Uterus (tissue), 4 donors: ENCODE data around the gene SPSB2. TPM values are rescaled to one million over a fixed set of nuclear protein-coding genes. Genes with fewer than 3 reads are reported as not detected.
A peak's percentile ranks its signal among the peaks of the same experiment; 100 is the strongest.
"Not testable (repeated sequence)": the region's sequence is repeated elsewhere in the genome, so short reads cannot be mapped to it uniquely, and the experiment has no call there.

Experiments
- DNase-seq, 2 donors: peaks; one replicate each; pipeline ENCODE4 v3.0.0-alpha.2; 2019 to 2020
- H3K27ac ChIP-seq, 2 donors: fragments of 200-600 bp; sonication (generic); 1 replicate in 1 of 2; 2 replicates in 1 of 2; pipeline ENCODE4 v1.5.1; 2016 to 2018
- H3K27me3 ChIP-seq, 2 donors: fragments of 200-600 bp; sonication (generic); one replicate each; pipeline ENCODE4 v1.5.1; 2018 to 2019; ENCODE audit warnings: control low read depth in 1 of 2
- H3K36me3 ChIP-seq, 2 donors: fragments of 200-600 bp; sonication (generic); one replicate each; pipeline ENCODE4 v1.5.1; 2019; ENCODE audit warnings: control low read depth in 1 of 2
- H3K4me1 ChIP-seq, 2 donors: fragments of 200-600 bp; sonication (generic); one replicate each; pipeline ENCODE4 v1.5.1; 2018 to 2019; ENCODE audit warnings: control low read depth in 1 of 2
- H3K4me3 ChIP-seq, 2 donors: fragments of 200-600 bp; sonication (generic); 1 replicate in 1 of 2; 2 replicates in 1 of 2; pipeline ENCODE4 v1.5.1; 2018 to 2019; ENCODE audit warnings: mild to moderate bottlenecking in 1 of 2
- H3K9me3 ChIP-seq, 2 donors: fragments of 200-600 bp; sonication (generic); one replicate each; pipeline ENCODE4 v1.5.1; 2019; ENCODE audit warnings: control low read depth in 1 of 2
- CTCF ChIP-seq, 4 experiments: fragments of 200-600 bp in 2 of 4; fragments of 450-650 bp in 2 of 4; sonication (generic) in 2 of 4; IDR thresholded peaks; one replicate each; pipeline ENCODE4 v1.5.1; 2016 to 2019; ENCODE audit warnings: antibody characterized with exemption in 4 of 4, mild to moderate bottlenecking in 2 of 4, moderate library complexity in 1 of 4
- POLR2A ChIP-seq, 2 donors: fragments of 450-650 bp; IDR thresholded peaks; one replicate each; pipeline ENCODE4 v1.6.1; 2016; ENCODE audit warnings: antibody characterized with exemption in 2 of 2, mild to moderate bottlenecking in 1 of 2, moderate library complexity in 1 of 2
- intact Hi-C: fragments of 100-400 bp; cut with DNase I; formaldehyde crosslinking; loops from one replicate; pipeline ENCODE4 v1.15.1; 2023; ENCODE audit warnings: low total_unique reads
- total RNA-seq, 4 donors: library from RNA; depleted of rRNA in 3 of 4; stranded (reverse); fragments of >200 nt in 3 of 4; gene quantifications; one replicate each; pipeline versions ENCODE4 v1.1.0 to v1.2.4, GENCODE V29; 2014 to 2023
- donor health status: DM: yes; HTN: yes; CAD: no.

The SPSB2 gene
- total RNA-seq, 4 donors from 2014 or later = 2.8 to 11.3 (median 5.0) TPM

GRCh38 chr12:6883252-6883651 is 10.1 kb upstream of the SPSB2 start:
- H3K27me3 ChIP-seq = no peaks in the 10 kb centered on the region
- no peaks in the 10 kb centered on the region for H3K36me3 ChIP-seq
- no peak for TF ChIP-seq CTCF (IDR thresholded peaks at IDR 0.05)
- no peak for TF ChIP-seq POLR2A (IDR thresholded peaks at IDR 0.05)
- intact Hi-C loops = no loop called here
- no peak overlapping the region for H3K4me3 ChIP-seq
- no peak for DNase-seq
- no peaks in the 10 kb centered on the region for H3K4me1 ChIP-seq
- H3K9me3 ChIP-seq = no peaks in the 10 kb centered on the region
- no peak overlapping the region for H3K27ac ChIP-seq

- H3K4me3 ChIP-seq, H3K27me3 ChIP-seq, intact Hi-C loops, H3K36me3 ChIP-seq, H3K27ac ChIP-seq, DNase-seq, H3K9me3 ChIP-seq, H3K4me1 ChIP-seq: not testable (repeated sequence)
Observed at GRCh38 chr12:6879824-6880223, 6.7 kb upstream of the SPSB2 start.

GRCh38 chr12:6874015-6874368 is 889 bp upstream of the SPSB2 start:
- intact Hi-C loops = not testable (repeated sequence)
- Histone ChIP-seq H3K27ac (peak overlapping the region; percentile 84 to 88), H3K4me1 (peaks cover 8 to 16% of the 10 kb centered on the region in 2 donors)

GRCh38 chr12:6872073-6873048 is 742 bp downstream of the SPSB2 start:
- H3K27ac ChIP-seq = peak overlapping the region; percentile 84 to 88
- intact Hi-C loops = no loop called here
- H3K4me3 ChIP-seq = peak overlapping the region; percentile 79 to 96
- peak; percentile 82 to 88 for DNase-seq
- TF ChIP-seq CTCF (IDR thresholded peaks at IDR 0.05) (peak; percentile 90 to 96 (median 96)), POLR2A (IDR thresholded peaks at IDR 0.05) (no peak)
- no peaks in the 10 kb centered on the region for H3K9me3 ChIP-seq
- no peaks in the 10 kb centered on the region for H3K27me3 ChIP-seq
- H3K4me1 ChIP-seq = peaks cover 10 to 25% of the 10 kb centered on the region in 2 donors
- H3K36me3 ChIP-seq = no peaks in the 10 kb centered on the region

More at GRCh38 chr12:6874015-6874368, 889 bp upstream of the SPSB2 start:
- DNase-seq, H3K27me3 ChIP-seq, H3K36me3 ChIP-seq, H3K9me3 ChIP-seq: not testable (repeated sequence)
- peak overlapping the region in 1 of 2 donors; percentile 79 for H3K4me3 ChIP-seq

- Histone ChIP-seq H3K4me1 (peaks cover 10 to 25% of the 10 kb centered on the region in 2 donors), H3K27me3 (no peaks in the 10 kb centered on the region), H3K27ac (peak overlapping the region; percentile 84 to 88), H3K4me3 (peak overlapping the region in 1 of 2 donors; percentile 96), H3K9me3 (no peaks in the 10 kb centered on the region), H3K36me3 (no peaks in the 10 kb centered on the region)
- intact Hi-C loops = no loop called here
- no peak for DNase-seq
- TF ChIP-seq CTCF (IDR thresholded peaks at IDR 0.05) (no peak), POLR2A (IDR thresholded peaks at IDR 0.05) (no peak)
Observed at GRCh38 chr12:6871052-6871957, 1.8 kb downstream of the SPSB2 start.

- H3K36me3 ChIP-seq, H3K4me3 ChIP-seq, DNase-seq, H3K9me3 ChIP-seq, H3K27ac ChIP-seq, H3K27me3 ChIP-seq, intact Hi-C loops: not testable (repeated sequence)
- peaks cover 10 to 25% of the 10 kb centered on the region in 2 donors for H3K4me1 ChIP-seq
Observed at GRCh38 chr12:6870304-6870703, 2.8 kb downstream of the SPSB2 start.
